RWPE2 (cell line): ENCODE results near the gene MUC5AC.
A peak's percentile ranks its signal among the peaks of the same experiment; 100 is the strongest.

Experiments used
- ATAC-seq: fragments of 200-7000 bp; cut with Tn5 transposase; 3 replicates; pipeline ENCODE4 v1.9.1; 2021; ENCODE audit warnings: low read depth
- DNase-seq: peaks from one replicate; pipeline ENCODE4 v3.0.0-alpha.2; 2020; ENCODE audit warnings: low spot score
- H3K27ac ChIP-seq: fragments of 450-650 bp; 2 replicates; pipeline ENCODE4 v1.5.1; 2017; ENCODE audit warnings: mild to moderate bottlenecking; ENCODE audit not compliant: poor library complexity, severe bottlenecking
- H3K27me3 ChIP-seq: fragments of 250-450 bp; sonication (Bioruptor Pico); 2 replicates; pipeline ENCODE4 v1.5.1; 2021; ENCODE audit warnings: mild to moderate bottlenecking, moderate library complexity; ENCODE audit not compliant: insufficient read depth, poor library complexity, severe bottlenecking
- H3K36me3 ChIP-seq: fragments of 250-450 bp; sonication (Bioruptor Pico); 2 replicates; pipeline ENCODE4 v1.5.1; 2020; ENCODE audit warnings: low read depth, mild to moderate bottlenecking, moderate library complexity
- H3K4me1 ChIP-seq: fragments of 250-450 bp; sonication (Bioruptor Pico); 2 replicates; pipeline ENCODE4 v1.5.1; 2021; ENCODE audit warnings: mild to moderate bottlenecking, moderate library complexity; ENCODE audit not compliant: insufficient read depth, poor library complexity, severe bottlenecking
- H3K4me3 ChIP-seq: fragments of 250-450 bp; sonication (Bioruptor Pico); 2 replicates; pipeline ENCODE4 v1.5.1; 2021; ENCODE audit warnings: mild to moderate bottlenecking, moderate library complexity; ENCODE audit not compliant: severe bottlenecking
- H3K9me3 ChIP-seq: fragments of 250-450 bp; sonication (Bioruptor Pico); 2 replicates; pipeline ENCODE4 v1.5.1; 2021; ENCODE audit warnings: mild to moderate bottlenecking, moderate library complexity; ENCODE audit not compliant: severe bottlenecking
- CTCF ChIP-seq: fragments of 450-650 bp; IDR thresholded peaks from one replicate; pipeline ENCODE4 v1.5.1; 2017; ENCODE audit warnings: mild to moderate bottlenecking, moderate library complexity; ENCODE audit not compliant: poor library complexity, severe bottlenecking

MUC5AC gene

GRCh38 chr11:1198561-1199240 lies 40.9 kb downstream of the MUC5AC start:
- TF ChIP-seq CTCF, result no peak
- no peaks in the 10 kb centered on the region for H3K4me1 ChIP-seq
- ATAC-seq (no peak), DNase-seq (no peak)
- no peaks in the 10 kb centered on the region for H3K36me3 ChIP-seq
- H3K27ac ChIP-seq, result no peak overlapping the region
- H3K4me3 ChIP-seq, result no peak overlapping the region
- no peaks in the 10 kb centered on the region for H3K9me3 ChIP-seq
- H3K27me3 ChIP-seq, result peaks cover 41% of the 10 kb centered on the region

DNA sequence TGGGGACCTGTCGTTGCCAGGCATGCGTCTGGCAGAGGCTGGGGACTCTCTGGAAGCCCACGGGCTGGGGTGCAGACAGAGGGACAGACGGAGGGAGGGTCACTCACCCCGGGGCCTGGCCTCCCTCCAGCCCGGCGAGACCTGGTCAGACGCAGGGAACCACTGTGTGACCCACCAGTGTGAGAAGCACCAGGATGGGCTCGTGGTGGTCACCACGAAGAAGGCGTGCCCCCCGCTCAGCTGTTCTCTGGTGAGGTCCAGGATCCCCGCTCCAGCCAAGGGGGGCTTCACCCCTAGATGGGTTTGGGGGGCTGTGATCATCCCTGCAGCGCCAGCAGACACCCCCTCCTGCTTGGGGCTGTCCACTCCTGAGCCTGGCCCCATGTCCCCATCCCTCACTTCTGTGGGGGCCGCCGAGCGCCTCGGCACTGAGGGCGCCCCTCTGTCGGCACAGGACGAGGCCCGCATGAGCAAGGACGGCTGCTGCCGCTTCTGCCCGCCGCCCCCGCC lies 41.5 kb downstream of the MUC5AC start:
- DNase-seq, result peak; percentile 62
- H3K4me1 ChIP-seq, result no peaks in the 10 kb centered on the region
- H3K27me3 ChIP-seq, result peaks cover 41% of the 10 kb centered on the region
- no peak for ATAC-seq
- H3K27ac ChIP-seq, result no peak overlapping the region
- H3K4me3 ChIP-seq, result no peak overlapping the region
- H3K9me3 ChIP-seq, result no peaks in the 10 kb centered on the region
- no peaks in the 10 kb centered on the region for H3K36me3 ChIP-seq
- no peak for TF ChIP-seq CTCF

DNA sequence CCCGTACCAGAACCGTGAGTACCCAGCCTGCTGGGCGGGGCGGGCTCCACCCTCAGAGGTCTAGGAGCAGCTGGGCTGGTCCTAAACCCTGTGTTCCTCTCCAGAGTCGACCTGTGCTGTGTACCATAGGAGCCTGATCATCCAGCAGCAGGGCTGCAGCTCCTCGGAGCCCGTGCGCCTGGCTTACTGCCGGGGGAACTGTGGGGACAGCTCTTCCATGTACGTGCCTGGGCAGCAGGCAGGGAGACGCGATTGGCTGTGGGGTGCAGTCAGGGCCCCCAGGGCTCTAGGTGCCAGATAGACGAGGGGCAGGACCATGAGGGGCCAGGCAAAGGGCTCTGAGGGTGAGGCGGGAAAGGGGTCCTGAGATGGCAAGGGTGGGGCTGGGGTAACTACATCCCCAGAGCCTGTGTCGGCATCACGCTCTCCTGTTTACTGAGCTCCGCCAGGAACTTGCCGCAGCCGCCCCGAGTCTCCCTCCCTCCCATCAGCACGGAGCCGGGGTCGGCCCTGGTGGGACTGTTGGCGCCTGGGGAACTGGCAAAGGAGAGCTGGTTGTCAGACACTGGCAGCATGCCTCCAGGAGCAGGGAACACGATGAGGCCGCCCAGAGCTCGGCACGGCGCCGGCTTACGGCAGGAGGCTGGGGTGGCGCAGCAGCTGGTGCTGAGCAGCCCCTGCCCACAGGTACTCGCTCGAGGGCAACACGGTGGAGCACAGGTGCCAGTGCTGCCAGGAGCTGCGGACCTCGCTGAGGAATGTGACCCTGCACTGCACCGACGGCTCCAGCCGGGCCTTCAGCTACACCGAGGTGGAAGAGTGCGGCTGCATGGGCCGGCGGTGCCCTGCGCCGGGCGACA lies 42.2 kb downstream of the MUC5AC start:
- H3K4me3 ChIP-seq, result no peak overlapping the region
- no peaks in the 10 kb centered on the region for H3K36me3 ChIP-seq
- H3K4me1 ChIP-seq, result no peaks in the 10 kb centered on the region

GRCh38 chr11:1200611-1201191 lies 42.9 kb downstream of the MUC5AC start:
- Histone ChIP-seq H3K4me1 (no peaks in the 10 kb centered on the region), H3K9me3 (no peaks in the 10 kb centered on the region), H3K4me3 (no peak overlapping the region), H3K27me3 (peaks cover 41% of the 10 kb centered on the region), H3K27ac (no peak overlapping the region), H3K36me3 (no peaks in the 10 kb centered on the region)
- no peak for ATAC-seq
- DNase-seq, result peak; percentile 45
- no peak for TF ChIP-seq CTCF

More for the DNA sequence above, 42.2 kb downstream of the MUC5AC start:
- no peak overlapping the region for H3K27ac ChIP-seq
- DNase-seq (peak; percentile 54), ATAC-seq (peak; percentile 31; the same call in 2 of the 3 replicates)
- TF ChIP-seq CTCF, result no peak
- H3K9me3 ChIP-seq, result no peaks in the 10 kb centered on the region
- peaks cover 41% of the 10 kb centered on the region for H3K27me3 ChIP-seq
